Heart left ventricle (tissue), 13 donors: ENCODE data around the gene TMEM59.

ENCODE experiments used
- POLR2A ChIP-seq, 2 donors: fragments of 450-650 bp; IDR thresholded peaks; one replicate each; pipeline ENCODE4 v1.6.1; 2017; ENCODE audit warnings: antibody characterized with exemption in 2 of 2, mild to moderate bottlenecking in 2 of 2, moderate library complexity in 2 of 2
- TF ChIP-seq, protein P1 (sequence below), 12 donors: fragments of 200-600 bp; sonication (generic) in 4 of 12; IDR thresholded peaks; one replicate each; pipeline versions ENCODE4 v1.5.0 to v1.8.0; 2018 to 2022; ENCODE audit warnings: antibody characterized with exemption in 12 of 12, mild to moderate bottlenecking in 5 of 12
- donor health status: ischemic (EF 13 %, LVEDD 7.1; RV severe dilation, severe dysfunction).
- donor health status: DM: no; HTN: yes; CAD: no.
- donor health status: DM: no; HTN: no; CAD: no.
- donor health status: ischemic (EF 25% LVEDD 6.9; RV normal size, moderate dysfunction).
- donor health status: ischemic (EF 25% LVEDD 5.7; RV mildly dilated, moderate dysfunction).
- donor health status: ischemic (EF 35%, LVEDD 5.7; RV mildly dilated, moderate dysfunction).
- donor health status: nonischemic (EF 11% LVEDD 7.7; RV severe dilation, severe dysfunction).
- donor health status: DM: yes; HTN: yes; CAD: no.
- donor health status: PGD.
- donor health status: ischemic (EF 29% LVEDD 5.4; RV normal size, mild dysfunction).
- donor health status: nonischemic (EF 23%, LVEDD 6.1; RV moderate dilation, normal function).

DNA sequence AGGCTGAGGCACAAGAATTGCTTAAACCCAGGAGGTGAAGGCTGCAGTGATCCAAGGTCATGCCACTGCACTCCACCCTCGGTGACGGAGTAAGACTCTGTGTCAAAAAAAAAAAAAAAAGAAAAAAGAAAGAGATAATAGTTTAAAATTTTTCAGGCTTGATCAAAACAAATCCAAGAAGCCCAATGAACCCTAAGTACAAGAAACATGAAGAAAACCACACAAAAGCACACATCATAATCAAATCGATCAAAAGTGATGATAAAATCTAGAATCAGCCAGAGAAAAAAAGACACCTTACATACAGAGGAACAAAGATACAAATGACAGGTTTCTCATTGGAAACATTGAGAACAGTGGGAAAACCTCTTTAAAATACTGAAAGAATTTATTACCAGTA is 66.5 kb downstream of the TMEM59 start:
- TF ChIP-seq POLR2A (IDR thresholded peaks at IDR 0.05), result no peak
- TF ChIP-seq, protein P1, sequence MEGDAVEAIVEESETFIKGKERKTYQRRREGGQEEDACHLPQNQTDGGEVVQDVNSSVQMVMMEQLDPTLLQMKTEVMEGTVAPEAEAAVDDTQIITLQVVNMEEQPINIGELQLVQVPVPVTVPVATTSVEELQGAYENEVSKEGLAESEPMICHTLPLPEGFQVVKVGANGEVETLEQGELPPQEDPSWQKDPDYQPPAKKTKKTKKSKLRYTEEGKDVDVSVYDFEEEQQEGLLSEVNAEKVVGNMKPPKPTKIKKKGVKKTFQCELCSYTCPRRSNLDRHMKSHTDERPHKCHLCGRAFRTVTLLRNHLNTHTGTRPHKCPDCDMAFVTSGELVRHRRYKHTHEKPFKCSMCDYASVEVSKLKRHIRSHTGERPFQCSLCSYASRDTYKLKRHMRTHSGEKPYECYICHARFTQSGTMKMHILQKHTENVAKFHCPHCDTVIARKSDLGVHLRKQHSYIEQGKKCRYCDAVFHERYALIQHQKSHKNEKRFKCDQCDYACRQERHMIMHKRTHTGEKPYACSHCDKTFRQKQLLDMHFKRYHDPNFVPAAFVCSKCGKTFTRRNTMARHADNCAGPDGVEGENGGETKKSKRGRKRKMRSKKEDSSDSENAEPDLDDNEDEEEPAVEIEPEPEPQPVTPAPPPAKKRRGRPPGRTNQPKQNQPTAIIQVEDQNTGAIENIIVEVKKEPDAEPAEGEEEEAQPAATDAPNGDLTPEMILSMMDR (IDR thresholded peaks at IDR 0.05), result no peak
